DMS153 (cell line): ENCODE data around the gene ARHGDIA.

ENCODE experiments used
- DNase-seq: peaks from one replicate; lab custom pipeline; 2025; lab: John Stamatoyannopoulos, UW

Gene ARHGDIA

GRCh38 chr17:81905993-81906392 is 34.9 kb upstream of the ARHGDIA start:
- DNase-seq, result no peak

DNA sequence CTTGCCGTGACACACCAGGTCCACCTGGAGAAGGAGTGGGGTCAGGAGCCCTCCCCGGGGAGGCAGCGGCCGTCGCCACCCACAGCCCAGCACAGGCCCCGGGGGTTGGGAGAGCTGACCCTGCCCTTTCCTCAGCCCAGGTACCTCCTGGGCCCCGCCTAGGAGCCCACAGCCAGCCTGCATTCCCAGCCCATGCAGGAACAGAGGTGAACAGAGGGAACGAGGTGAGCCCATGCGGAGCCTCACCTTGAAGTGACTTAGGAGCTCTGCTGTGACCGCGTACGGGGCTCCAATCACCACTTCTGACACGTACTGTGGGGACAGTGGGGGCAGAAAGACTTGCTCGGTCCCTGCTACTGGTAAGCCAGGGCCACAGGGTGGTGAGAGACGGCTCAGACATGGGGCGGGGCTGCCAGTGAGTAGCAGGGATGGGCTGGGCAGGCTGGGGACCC is 34.3 kb upstream of the ARHGDIA start:
- DNase-seq, result no peak

DNA sequence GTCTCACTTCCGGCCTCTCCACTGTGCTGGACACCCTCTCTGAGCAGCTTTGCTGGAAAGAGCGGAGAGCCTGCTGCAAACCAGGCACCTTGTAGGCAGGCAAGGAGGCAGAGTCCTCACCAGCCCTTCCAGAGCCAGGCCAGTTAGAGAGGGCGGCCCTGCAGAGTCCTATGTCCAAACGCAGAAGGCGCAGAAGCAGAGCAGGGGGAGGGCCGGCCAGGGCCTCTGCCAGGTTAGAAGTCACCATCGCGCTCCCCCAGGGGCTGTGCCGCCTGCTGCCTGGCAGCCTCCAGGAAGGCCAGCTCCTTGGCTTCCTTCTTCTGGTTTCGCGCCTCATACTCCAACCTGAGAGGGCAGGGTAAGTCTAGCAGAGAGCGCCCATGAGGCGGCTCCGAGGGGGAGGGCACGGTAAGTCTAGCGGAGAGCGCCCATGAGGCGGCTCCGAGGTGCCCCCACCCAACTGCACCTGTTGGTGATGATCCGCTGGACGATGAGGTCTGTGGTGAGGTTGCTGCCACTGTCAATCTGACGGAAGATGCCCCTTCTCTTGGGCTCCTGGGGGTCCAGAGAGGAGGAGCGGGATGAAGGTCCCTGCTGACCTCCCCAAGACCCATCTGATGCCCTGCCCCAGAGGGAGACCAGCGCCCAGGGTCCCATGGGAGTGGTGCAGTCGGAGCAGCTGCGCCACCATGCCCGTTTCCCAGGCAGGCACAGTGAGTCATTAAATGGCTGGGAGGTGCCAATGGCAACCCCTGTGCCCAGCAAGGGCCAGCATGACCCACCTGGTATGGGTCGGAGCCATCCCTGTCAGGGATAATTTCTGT is 33.7 kb upstream of the ARHGDIA start:
- no peak for DNase-seq

GRCh38 chr17:81903896-81904599 is 32.9 kb upstream of the ARHGDIA start:
- no peak for DNase-seq

GRCh38 chr17:81903415-81903831 is 32.3 kb upstream of the ARHGDIA start:
- DNase-seq, result no peak

DNA sequence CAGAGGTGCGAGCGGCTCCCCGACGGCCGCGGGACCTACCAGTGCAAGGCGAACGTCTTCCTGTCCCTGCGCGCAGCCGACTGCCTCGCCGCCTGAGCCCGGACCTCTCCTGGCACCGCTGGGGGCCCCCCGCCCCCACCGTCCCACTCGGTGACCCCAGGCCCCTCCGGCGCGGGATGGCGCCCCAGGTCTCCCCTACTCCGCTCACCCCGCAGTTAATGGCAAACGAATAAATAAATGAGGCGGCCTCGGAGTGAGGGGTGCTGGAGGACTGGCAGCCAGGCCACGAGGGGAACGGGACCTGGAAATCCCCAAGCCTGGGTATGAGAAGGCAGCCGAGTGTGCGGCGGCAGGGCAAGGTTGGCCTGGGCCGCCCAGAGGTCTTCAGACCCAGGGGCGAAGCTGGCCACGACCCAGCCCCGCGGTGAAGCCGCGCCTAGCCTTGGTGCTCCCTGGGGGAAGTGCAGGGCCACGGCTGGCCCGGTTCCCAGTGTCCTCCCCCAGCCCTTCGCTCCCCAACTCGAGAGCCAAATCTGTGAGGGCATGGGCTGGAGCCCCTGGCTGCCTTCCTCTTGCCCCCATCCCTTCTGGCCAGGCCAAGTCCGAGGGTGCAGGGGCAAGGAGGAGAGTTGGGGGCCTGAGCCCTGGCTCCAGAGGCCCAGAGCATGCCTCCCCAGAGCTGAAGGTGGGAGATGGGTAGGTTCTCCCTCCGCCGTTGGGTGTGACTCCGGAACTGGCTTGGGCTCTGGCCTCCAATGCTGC is 31.7 kb upstream of the ARHGDIA start:
- DNase-seq, result no peak

GRCh38 chr17:81902023-81902652 is 31.0 kb upstream of the ARHGDIA start, which contains the start of gene NPB:
Gene NPB (plus strand): TSS chr17:81902238. CDS start chr17:81902278, 40 bp downstream.
- DNase-seq, result no peak

DNA sequence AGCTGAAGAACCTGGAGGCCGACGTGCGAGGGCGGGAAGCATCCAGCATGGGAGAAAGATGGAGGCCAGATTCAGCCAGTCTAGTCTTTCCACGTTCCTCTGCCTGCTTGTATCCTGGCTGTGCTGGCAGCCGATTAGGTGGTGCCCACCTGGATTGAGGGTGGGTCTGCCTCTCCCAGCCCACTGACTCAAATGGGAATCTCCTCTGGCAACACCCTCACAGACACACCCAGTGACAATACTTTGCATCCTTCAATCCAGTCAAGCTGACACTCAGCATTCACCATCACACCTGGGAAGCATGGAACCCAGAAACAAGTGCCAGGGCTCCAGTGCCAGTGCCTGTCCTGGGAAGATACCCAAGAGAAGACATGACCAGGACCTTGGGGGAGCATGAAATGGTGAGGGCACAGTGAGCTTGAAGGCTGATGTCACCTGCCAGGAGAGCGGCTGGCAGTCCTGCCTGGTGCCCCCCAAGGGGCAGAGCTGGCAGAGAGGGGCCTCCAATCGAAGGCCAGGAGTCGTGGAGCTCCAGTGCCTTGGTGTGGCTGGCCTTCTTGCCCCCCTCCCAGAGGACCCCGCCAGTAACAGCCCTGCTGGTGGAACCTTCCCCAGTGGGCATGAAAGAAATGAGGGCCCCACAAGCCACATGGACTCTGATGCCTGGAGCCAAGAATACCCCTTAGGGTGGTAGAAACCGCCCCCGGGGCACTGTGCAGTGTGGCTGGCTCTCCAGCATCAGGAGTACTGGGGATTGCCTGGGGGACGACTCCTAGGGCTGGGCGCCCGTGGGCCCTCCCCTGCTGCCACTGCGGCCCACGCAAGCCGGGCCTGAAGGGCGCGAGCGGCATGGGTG is 30.3 kb upstream of the ARHGDIA start:
- DNase-seq, result no peak

- no peak for DNase-seq
Measured at GRCh38 chr17:81900181-81900820, 29.2 kb upstream of the ARHGDIA start.

GRCh38 chr17:81899514-81900166 is 28.5 kb upstream of the ARHGDIA start:
- DNase-seq, result no peak

- DNase-seq, result no peak
Measured at GRCh38 chr17:81898885-81899284, 27.7 kb upstream of the ARHGDIA start.

DNA sequence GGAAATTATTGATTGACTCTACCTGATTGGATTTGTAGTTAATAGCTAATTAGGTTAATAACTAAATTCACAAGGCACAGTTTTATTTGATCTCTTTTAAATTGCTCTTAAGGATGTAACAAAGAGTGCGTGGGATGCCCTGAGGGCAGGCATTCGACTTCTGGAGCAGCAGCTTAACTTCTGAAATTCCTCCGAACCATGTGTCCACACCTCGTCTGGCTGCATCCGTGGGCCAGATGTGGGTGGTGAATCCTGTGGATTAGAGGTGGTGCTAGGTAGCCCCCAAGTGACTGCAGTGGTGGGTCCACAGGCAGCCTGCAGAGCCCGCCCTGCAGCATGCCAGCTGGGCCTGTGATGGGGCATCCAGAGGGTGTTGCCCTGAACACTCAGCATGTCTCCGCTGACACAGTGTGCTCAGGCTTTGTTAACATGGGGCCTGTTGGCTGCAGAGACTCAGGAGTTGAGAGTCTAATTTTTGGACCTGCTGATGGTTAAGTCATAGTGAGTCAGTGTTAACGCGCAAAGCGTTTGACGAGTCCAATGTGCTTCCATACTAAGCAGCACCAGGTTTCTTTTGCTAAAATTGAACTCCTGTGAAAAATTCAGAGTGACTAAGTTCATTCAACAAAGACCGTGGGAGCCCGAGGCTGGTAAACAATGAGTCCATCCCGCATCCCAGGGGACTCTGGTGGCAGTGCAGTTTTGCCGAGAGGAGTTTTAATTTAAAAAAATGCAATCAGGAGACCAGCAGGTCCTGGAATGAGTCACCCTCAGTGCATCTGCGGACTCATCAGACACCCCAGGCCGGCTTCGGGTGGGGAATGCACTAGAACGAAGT is 27.1 kb upstream of the ARHGDIA start:
- no peak for DNase-seq

GRCh38 chr17:81895400-81895799 is 24.3 kb upstream of the ARHGDIA start:
- DNase-seq, result no peak

GRCh38 chr17:81891303-81891552 is 20.1 kb upstream of the ARHGDIA start:
- no peak for DNase-seq

GRCh38 chr17:81890447-81891302 is 19.5 kb upstream of the ARHGDIA start:
- DNase-seq, result no peak

- DNase-seq, result no peak
Measured at GRCh38 chr17:81889602-81890001, 18.5 kb upstream of the ARHGDIA start.

DNA sequence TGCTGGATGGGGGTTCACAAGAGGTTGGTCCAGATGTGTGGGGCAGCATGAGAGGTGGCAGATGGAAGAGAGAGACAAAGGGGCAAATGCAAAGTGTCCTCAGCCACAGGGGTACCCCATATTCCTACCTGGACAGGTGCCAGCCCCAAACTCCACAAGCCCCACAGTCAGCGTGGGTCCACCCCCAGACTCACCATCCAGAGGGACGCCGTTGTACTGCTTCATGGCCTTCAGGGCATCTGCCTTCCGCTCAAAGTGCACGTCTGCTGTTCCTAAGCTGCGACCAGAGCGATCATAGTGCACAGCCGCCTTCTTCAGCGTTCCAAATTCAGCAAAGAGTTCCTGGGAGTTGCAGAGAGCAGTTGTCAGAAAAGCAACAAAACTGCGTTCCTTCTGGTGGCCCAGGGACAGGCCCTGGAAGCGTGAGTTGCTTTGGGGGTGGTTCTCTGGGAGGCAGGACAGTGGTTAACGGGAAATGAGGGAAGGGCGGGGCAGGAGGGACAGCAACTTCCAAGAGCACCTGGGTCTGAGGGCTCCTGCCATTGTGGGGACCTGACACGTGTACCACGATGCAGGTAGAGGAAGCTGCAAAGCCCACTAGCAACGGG is 18.0 kb upstream of the ARHGDIA start:
- DNase-seq, result no peak
